Progenitor cell of endocrine pancreas (in vitro differentiated cells): ENCODE measurements around the gene ZNF24. TPM values are rescaled to one million over a fixed set of nuclear protein-coding genes. Genes with fewer than 3 reads are reported as not detected.

Experiments
- DNase-seq: peaks from one replicate; pipeline ENCODE4 v3.0.0; 2021; ENCODE audit warnings: low spot score; ENCODE audit not compliant: unreplicated experiment
- H3K27ac Mint-ChIP-seq: 2 replicates; pipeline ENCODE4 v1.8.0; 2021; ENCODE audit warnings: mild to moderate bottlenecking, moderate library complexity, mixed read lengths
- H3K27me3 Mint-ChIP-seq: 2 replicates; pipeline ENCODE4 v1.8.0; 2021; ENCODE audit warnings: mixed read lengths
- H3K36me3 Mint-ChIP-seq: 2 replicates; pipeline ENCODE4 v1.8.0; 2022; ENCODE audit warnings: mixed read lengths; ENCODE audit not compliant: insufficient read depth
- H3K4me1 Mint-ChIP-seq: 2 replicates; pipeline ENCODE4 v1.8.0; 2021; ENCODE audit warnings: low read depth, mixed read lengths
- H3K4me3 Mint-ChIP-seq: 2 replicates; pipeline ENCODE4 v1.8.0; 2021; ENCODE audit warnings: low read depth, mild to moderate bottlenecking, moderate library complexity, mixed read lengths
- H3K9me3 Mint-ChIP-seq: 2 replicates; pipeline ENCODE4 v1.8.0; 2021; ENCODE audit warnings: low read depth, mixed read lengths
- CTCF ChIP-seq: fragments of 200-600 bp; sonication (generic); IDR thresholded peaks from one replicate; pipeline ENCODE4 v1.5.0; 2021; ENCODE audit warnings: antibody characterized with exemption, mild to moderate bottlenecking; ENCODE audit not compliant: unreplicated experiment
- long read RNA-seq: library from polyadenylated mRNA; unstranded; transcript quantifications from one replicate; pipeline ENCODE4 v2.0.0, GENCODE V29; 2020
- total RNA-seq: library from RNA; stranded (reverse); gene quantifications from 2 replicates; pipeline ENCODE4 v1.2.1, GENCODE V29; 2021

The ZNF24 gene
- 70.3 and 76.1 TPM in 2 replicates for total RNA-seq
- long read RNA-seq, full-length matches to known transcripts, result 149 of 170 reads
- long read RNA-seq, partial matches to known transcripts, result 5 of 170 reads
- long read RNA-seq, other reads (novel, unspliced or antisense), result 16 of 170 reads

GRCh38 chr18:35343936-35344735 is at the start of gene ZNF24:
Gene ZNF24 (minus strand): TSS chr18:35344420. CDS start chr18:35340650, 3,770 bp downstream.
- Mint-ChIP-seq H3K27me3 (no peaks in the 10 kb centered on the region), H3K9me3 (no peaks in the 10 kb centered on the region), H3K4me1 (peaks cover 28% of the 10 kb centered on the region), H3K36me3 (peaks cover 7% of the 10 kb centered on the region), H3K27ac (peak within 1 kb of the TSS; percentile 98), H3K4me3 (peak within 1 kb of the TSS; percentile 99)
- DNase-seq, result peak; percentile 88
- TF ChIP-seq CTCF, result no peak

- H3K4me3 Mint-ChIP-seq, result no peak overlapping the region
- no peaks in the 10 kb centered on the region for H3K4me1 Mint-ChIP-seq
- peaks cover 5% of the 10 kb centered on the region for H3K9me3 Mint-ChIP-seq
- peaks cover 4% of the 10 kb centered on the region for H3K27me3 Mint-ChIP-seq
- TF ChIP-seq CTCF, result no peak
- DNase-seq, result no peak
- H3K27ac Mint-ChIP-seq, result no peak overlapping the region
- H3K36me3 Mint-ChIP-seq, result no peaks in the 10 kb centered on the region
These were observed 49.5 kb upstream of the ZNF24 start for GRCh38 chr18:35393716-35394115.

GRCh38 chr18:35392375-35392774 is 48.2 kb upstream of the ZNF24 start:
- peaks cover 5% of the 10 kb centered on the region for H3K9me3 Mint-ChIP-seq
- H3K27ac Mint-ChIP-seq, result no peak overlapping the region

GRCh38 chr18:35390951-35391700 is 46.9 kb upstream of the ZNF24 start:
- no peaks in the 10 kb centered on the region for H3K36me3 Mint-ChIP-seq
- H3K4me3 Mint-ChIP-seq, result no peak overlapping the region
- H3K9me3 Mint-ChIP-seq, result peaks cover 5% of the 10 kb centered on the region
- TF ChIP-seq CTCF, result no peak
- H3K4me1 Mint-ChIP-seq, result no peaks in the 10 kb centered on the region
- no peak overlapping the region for H3K27ac Mint-ChIP-seq
- peaks cover 13% of the 10 kb centered on the region for H3K27me3 Mint-ChIP-seq
- no peak for DNase-seq

More at GRCh38 chr18:35392375-35392774, 48.2 kb upstream of the ZNF24 start:
- H3K27me3 Mint-ChIP-seq, result peaks cover 13% of the 10 kb centered on the region
- H3K4me3 Mint-ChIP-seq, result no peak overlapping the region
- H3K36me3 Mint-ChIP-seq, result no peaks in the 10 kb centered on the region
- no peak for DNase-seq
- TF ChIP-seq CTCF, result no peak
- no peaks in the 10 kb centered on the region for H3K4me1 Mint-ChIP-seq

GRCh38 chr18:35389095-35389618 is 44.9 kb upstream of the ZNF24 start:
- no peak for DNase-seq
- Mint-ChIP-seq H3K4me1 (peaks cover under 1% of the 10 kb centered on the region), H3K4me3 (no peak overlapping the region), H3K9me3 (peaks cover 5% of the 10 kb centered on the region), H3K27me3 (peaks cover 17% of the 10 kb centered on the region), H3K27ac (no peak overlapping the region), H3K36me3 (no peaks in the 10 kb centered on the region)
- no peak for TF ChIP-seq CTCF
